ENCODE results near the gene FAM227B. TPM values are rescaled to one million over a fixed set of nuclear protein-coding genes. Genes with fewer than 3 reads are reported as not detected.
"Not testable (repeated sequence)": the region's sequence is repeated elsewhere in the genome, so short reads cannot be mapped to it uniquely, and the experiment has no call there.

FAM227B gene
- total RNA-seq, 1 donor: 5.6 TPM

- no peak overlapping the region for H3K4me3 ChIP-seq (ENCODE audit: low read depth, low read length)
- DNase-seq (ENCODE audit: low read depth): no peak
- no peak for TF ChIP-seq CTCF (IDR thresholded peaks at IDR 0.05; ENCODE audit: insufficient read depth, low read length)
These were observed 201.8 kb downstream of the FAM227B start for GRCh38 chr15:49418811-49419210.

GRCh38 chr15:49415638-49416037 is 205.0 kb downstream of the FAM227B start:
- peak; percentile 81 for DNase-seq (ENCODE audit: low read depth)

GRCh38 chr15:49415149-49415548 is 205.5 kb downstream of the FAM227B start:
- DNase-seq (ENCODE audit: low read depth): peak; percentile 7
- TF ChIP-seq CTCF (IDR thresholded peaks at IDR 0.05; ENCODE audit: insufficient read depth, low read length): no peak
- H3K4me3 ChIP-seq (ENCODE audit: low read depth, low read length): no peak overlapping the region

More at GRCh38 chr15:49415638-49416037, 205.0 kb downstream of the FAM227B start:
- TF ChIP-seq CTCF (IDR thresholded peaks at IDR 0.05; ENCODE audit: insufficient read depth, low read length): no peak
- no peak overlapping the region for H3K4me3 ChIP-seq (ENCODE audit: low read depth, low read length)

- DNase-seq (ENCODE audit: low read depth): no peak
- H3K4me3 ChIP-seq (ENCODE audit: low read depth, low read length): no peak overlapping the region
- TF ChIP-seq CTCF (IDR thresholded peaks at IDR 0.05; ENCODE audit: insufficient read depth, low read length): no peak
These were observed 207.8 kb downstream of the FAM227B start for GRCh38 chr15:49412797-49413196.

- DNase-seq (ENCODE audit: low read depth): peak; percentile 11
- no peak overlapping the region for H3K4me3 ChIP-seq (ENCODE audit: low read depth, low read length)
- no peak for TF ChIP-seq CTCF (IDR thresholded peaks at IDR 0.05; ENCODE audit: insufficient read depth, low read length)
These were observed 210.0 kb downstream of the FAM227B start for GRCh38 chr15:49410641-49411040.

- H3K4me3 ChIP-seq (ENCODE audit: low read depth, low read length): no peak overlapping the region
- no peak for TF ChIP-seq CTCF (IDR thresholded peaks at IDR 0.05; ENCODE audit: insufficient read depth, low read length)
- DNase-seq (ENCODE audit: low read depth): no peak
These were observed 214.1 kb downstream of the FAM227B start for GRCh38 chr15:49406352-49407118.

- H3K4me3 ChIP-seq (ENCODE audit: low read depth, low read length); DNase-seq (ENCODE audit: low read depth): not testable (repeated sequence)
These were observed 217.9 kb downstream of the FAM227B start for GRCh38 chr15:49402515-49403296.

All from fibroblast of the aortic adventitia (primary cell).